AML-193 (cell line): Measurements from ENCODE around the gene TMEM139.

ENCODE experiments used
- DNase-seq, 2 experiments: peaks; one replicate each; lab custom pipeline; 2025; lab: John Stamatoyannopoulos, UW

TMEM139 gene

GRCh38 chr7:143323653-143324052, 38.9 kb downstream of the TMEM139 start:
- no peak for DNase-seq

DNA sequence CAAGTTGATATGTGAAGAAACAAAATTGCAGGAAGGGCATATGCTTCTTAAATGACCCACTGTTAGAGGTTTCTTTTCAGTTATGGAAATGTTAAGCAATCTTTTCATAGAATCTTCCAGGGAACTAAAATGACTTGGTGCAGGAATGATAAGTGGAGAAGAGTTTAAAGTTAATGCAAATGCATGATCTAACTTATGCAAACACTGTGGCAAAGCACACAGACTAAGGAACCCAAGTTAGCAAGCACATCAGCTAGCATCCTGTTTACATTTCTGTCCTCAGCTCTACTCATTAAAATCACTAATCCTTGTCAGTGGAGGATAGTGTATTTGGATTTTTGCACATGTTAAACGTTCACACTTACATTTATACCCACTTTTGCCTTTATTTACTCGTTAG, 40.5 kb downstream of the TMEM139 start:
- no peak for DNase-seq

DNA sequence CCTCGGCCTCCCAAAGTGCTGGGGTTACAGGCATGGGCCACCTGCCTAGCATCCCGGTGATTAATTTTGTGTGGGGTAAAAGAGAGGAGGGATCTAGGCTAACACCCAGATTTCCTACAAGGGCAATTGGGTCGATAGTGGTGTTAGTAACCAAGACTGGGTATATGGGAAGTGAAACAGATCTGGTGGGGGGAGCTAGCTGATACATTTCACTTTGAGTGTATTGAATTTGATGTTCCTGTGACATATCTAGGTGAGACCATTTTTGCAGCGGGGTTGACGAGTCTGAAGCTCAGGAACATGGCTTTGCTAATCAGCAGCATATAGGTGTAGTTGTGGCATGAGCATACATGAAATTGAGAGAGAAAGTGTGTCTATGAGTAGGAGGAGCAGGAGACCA, 43.1 kb downstream of the TMEM139 start:
- no peak for DNase-seq

DNA sequence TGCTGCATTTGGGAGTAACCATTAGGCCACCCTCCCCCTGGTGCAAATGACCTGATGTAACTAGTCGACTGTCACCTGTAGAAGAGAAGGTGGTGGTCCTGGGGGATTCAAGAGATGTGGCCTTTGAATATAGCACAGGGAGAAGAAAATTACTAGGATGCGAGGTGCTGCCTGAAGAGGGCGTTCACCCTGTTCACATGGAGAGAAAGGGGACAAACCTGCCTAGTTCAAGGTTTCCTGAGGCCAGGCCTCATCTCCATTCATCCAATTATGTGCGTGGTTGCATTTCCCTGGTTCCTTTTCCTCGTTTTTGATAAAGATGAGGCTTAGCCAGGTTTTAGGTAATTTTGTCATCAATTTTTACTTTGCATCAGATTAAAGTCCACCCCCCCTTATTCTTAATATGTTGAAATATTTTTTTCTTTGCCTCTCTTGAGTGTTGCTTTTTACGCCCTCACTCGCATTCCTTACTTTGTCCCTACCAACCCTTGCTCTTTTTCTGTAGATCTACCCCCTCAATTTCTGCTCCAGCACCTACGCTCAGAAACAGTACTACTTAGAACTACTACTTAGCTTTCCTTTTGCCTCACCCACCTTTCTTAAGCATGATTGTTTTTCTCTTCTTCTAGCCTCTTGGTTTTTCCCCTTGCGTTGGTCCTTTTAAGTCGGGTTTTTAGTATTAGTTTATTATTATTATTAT, 44.9 kb downstream of the TMEM139 start:
- peak in 1 of 2 experiments; percentile 9 for DNase-seq

DNA sequence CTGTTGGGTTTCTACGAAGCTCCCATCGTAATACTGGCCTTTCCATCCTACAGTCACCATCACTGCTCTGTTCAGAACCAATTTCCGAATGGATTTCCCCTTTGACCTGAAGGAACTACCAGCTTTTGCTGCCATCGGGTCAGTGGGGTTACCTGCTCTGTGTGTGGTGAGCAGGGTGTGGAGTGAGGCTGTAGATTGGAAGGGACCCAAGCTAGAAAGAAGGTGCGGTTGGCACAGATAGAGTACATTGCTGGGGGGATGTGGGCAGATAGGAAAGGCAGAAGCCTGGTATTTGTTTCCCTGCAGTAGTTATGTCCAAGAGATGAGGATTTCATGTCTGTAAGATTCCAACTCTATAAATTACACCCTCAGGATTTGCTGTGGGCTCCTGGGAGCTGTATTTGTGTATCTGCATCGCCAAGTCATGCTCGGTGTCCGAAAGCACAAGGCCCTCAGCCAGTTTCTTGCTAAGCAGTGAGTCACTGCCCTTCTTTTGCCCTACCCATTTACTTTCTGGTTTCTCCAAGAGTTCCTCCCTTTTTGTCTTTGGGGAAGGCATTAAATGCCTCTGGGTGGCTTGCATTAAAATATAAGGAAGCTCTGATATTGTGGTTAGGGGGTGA, 46.5 kb downstream of the TMEM139 start:
- no peak for DNase-seq

GRCh38 chr7:143334244-143334643, 49.5 kb downstream of the TMEM139 start:
- no peak for DNase-seq

- DNase-seq = no peak
Measured at GRCh38 chr7:143337216-143337615, 52.5 kb downstream of the TMEM139 start.
